Gastroesophageal sphincter (tissue), 3 donors: Measurements from ENCODE around the gene SLC25A21.

Source experiments
- EP300 ChIP-seq: sonication (generic); formaldehyde crosslinking; IDR thresholded peaks from one replicate; pipeline ENCODE4 v1.6.1; 2017; ENCODE audit warnings: antibody characterized with exemption, mild to moderate bottlenecking
- POLR2A ChIP-seq, 2 donors: fragments of 450-650 bp; IDR thresholded peaks; one replicate each; pipeline ENCODE4 v1.6.1; 2017; ENCODE audit warnings: antibody characterized with exemption in 2 of 2, mild to moderate bottlenecking in 2 of 2, moderate library complexity in 1 of 2
- POLR2AphosphoS5 ChIP-seq: sonication (generic); formaldehyde crosslinking; IDR thresholded peaks from one replicate; pipeline ENCODE4 v1.6.1; 2017; ENCODE audit warnings: antibody characterized with exemption
- TF ChIP-seq, protein P1 (sequence below), 4 experiments: fragments of 200-600 bp in 2 of 4; fragments of 450-650 bp in 2 of 4; sonication (generic) in 1 of 4; IDR thresholded peaks; one replicate each; pipeline ENCODE4 v1.5.1; 2017 to 2019; ENCODE audit warnings: antibody characterized with exemption in 4 of 4, mild to moderate bottlenecking in 2 of 4, moderate library complexity in 2 of 4

GRCh38 chr14:37090026-37090425 is 82.4 kb downstream of the SLC25A21 start:
- TF ChIP-seq, protein P1, sequence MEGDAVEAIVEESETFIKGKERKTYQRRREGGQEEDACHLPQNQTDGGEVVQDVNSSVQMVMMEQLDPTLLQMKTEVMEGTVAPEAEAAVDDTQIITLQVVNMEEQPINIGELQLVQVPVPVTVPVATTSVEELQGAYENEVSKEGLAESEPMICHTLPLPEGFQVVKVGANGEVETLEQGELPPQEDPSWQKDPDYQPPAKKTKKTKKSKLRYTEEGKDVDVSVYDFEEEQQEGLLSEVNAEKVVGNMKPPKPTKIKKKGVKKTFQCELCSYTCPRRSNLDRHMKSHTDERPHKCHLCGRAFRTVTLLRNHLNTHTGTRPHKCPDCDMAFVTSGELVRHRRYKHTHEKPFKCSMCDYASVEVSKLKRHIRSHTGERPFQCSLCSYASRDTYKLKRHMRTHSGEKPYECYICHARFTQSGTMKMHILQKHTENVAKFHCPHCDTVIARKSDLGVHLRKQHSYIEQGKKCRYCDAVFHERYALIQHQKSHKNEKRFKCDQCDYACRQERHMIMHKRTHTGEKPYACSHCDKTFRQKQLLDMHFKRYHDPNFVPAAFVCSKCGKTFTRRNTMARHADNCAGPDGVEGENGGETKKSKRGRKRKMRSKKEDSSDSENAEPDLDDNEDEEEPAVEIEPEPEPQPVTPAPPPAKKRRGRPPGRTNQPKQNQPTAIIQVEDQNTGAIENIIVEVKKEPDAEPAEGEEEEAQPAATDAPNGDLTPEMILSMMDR (IDR thresholded peaks at IDR 0.05), result no peak
- no peak for TF ChIP-seq POLR2AphosphoS5
- no peak for TF ChIP-seq POLR2A (IDR thresholded peaks at IDR 0.05)
- no peak for TF ChIP-seq EP300
